ENCODE results near the gene SNRNP70. TPM values are rescaled to one million over a fixed set of nuclear protein-coding genes. Genes with fewer than 3 reads are reported as not detected.
A peak's percentile ranks its signal among the peaks of the same experiment; 100 is the strongest.

The SNRNP70 gene
- total and polyA plus RNA-seq, 2 of the 13 experiments (the other 11 are each of a cell fraction or from before 2014, with no cell fraction given) = 150 to 210 TPM

DNA sequence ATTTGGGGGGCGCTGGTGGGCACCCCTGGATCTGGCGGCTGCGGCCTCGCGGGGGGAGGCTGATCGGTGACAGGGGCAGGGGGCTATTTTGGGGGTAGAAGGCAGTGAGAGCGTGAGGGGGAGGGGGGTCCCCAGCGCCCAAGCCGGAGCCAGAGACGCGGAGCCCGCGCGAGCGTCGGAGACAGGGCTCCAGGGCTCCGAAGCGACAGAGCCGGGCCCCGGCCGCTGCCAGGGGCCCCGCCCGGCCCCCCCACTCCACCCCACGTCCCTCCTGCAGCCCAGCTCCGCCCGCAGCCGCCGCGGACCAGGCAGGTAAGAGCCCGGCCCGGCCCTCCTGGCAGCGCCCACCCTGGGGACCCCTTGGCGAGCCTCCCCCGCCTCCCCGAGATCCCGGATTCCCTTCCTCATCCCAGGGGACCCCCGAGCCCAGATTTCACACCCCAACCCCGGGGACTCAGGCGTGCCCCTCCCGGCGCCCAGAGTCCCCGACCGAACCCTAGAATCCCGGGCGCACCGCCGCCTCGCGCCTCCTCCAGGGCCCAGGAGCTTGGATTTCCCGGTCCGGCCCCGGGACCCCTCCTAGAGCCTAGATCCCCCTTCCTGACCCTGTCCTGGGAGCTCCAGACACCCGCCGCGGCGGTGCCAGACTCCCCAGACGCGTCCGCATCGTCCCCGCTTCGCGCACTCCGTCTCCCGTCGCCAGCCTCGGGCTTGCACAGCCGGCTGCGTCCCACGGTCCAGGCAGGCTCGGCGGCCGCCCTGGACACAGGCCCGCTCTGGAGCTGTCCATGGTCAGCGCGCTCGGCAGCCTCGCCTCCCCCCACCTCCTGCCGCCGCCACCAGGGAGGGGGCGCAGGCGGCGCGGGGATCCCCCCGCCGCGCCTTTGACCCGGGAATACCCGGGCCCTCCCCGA lies 34.4 kb downstream of the SNRNP70 start, which contains the start of gene PPFIA3 (continued):
- peak; percentile 64 for TF ChIP-seq ZSCAN20 (CRISPR knock-in tag; IDR thresholded peaks at IDR 0.05; ENCODE audit: borderline replicate concordance)
- no peak for TF ChIP-seq KDM3A (CRISPR knock-in tag; IDR thresholded peaks at IDR 0.05; ENCODE audit: low read depth)
- peak; percentile 82; the same call in 1 of the 2 replicates for TF ChIP-seq NFKBIZ (CRISPR knock-in tag; IDR thresholded peaks at IDR 0.05)
- peak; percentile 73; the same call in 1 of the 2 replicates for TF ChIP-seq ZNF558 (CRISPR knock-in tag; IDR thresholded peaks at IDR 0.05; ENCODE audit: borderline replicate concordance)
- TF ChIP-seq GABPB1 (CRISPR knock-in tag; IDR thresholded peaks at IDR 0.05) = peak; percentile 67; the same call in 1 of the 2 replicates
- TF ChIP-seq, protein P1, sequence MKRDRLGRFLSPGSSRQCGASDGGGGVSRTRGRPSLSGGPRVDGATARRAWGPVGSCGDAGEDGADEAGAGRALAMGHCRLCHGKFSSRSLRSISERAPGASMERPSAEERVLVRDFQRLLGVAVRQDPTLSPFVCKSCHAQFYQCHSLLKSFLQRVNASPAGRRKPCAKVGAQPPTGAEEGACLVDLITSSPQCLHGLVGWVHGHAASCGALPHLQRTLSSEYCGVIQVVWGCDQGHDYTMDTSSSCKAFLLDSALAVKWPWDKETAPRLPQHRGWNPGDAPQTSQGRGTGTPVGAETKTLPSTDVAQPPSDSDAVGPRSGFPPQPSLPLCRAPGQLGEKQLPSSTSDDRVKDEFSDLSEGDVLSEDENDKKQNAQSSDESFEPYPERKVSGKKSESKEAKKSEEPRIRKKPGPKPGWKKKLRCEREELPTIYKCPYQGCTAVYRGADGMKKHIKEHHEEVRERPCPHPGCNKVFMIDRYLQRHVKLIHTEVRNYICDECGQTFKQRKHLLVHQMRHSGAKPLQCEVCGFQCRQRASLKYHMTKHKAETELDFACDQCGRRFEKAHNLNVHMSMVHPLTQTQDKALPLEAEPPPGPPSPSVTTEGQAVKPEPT (CRISPR knock-in tag; IDR thresholded peaks at IDR 0.05; ENCODE audit: low read depth) = no peak
- TF ChIP-seq ERF (CRISPR knock-in tag; IDR thresholded peaks at IDR 0.05) = peak; percentile 91
- 0 out of 2 replicates have a peak, but pooled peaks have one; percentile 57 for TF ChIP-seq ZNF790 (CRISPR knock-in tag; IDR thresholded peaks at IDR 0.05; ENCODE audit: borderline replicate concordance)
- no peak for TF ChIP-seq PLRG1 (conservative IDR thresholded peaks at IDR 0.05)
- 0 out of 2 replicates have a peak, but pooled peaks have one; percentile 64 for TF ChIP-seq ZNF709 (CRISPR knock-in tag; IDR thresholded peaks at IDR 0.05)
- TF ChIP-seq HNRNPH1 (optimal IDR thresholded peaks at IDR 0.05; ENCODE audit: low read depth, low read length) = no peak
- no peak; the same call in 1 of the 2 replicates for TF ChIP-seq ARHGAP35 (CRISPR knock-in tag; IDR thresholded peaks at IDR 0.05; ENCODE audit: borderline replicate concordance)
- TF ChIP-seq, protein P2, sequence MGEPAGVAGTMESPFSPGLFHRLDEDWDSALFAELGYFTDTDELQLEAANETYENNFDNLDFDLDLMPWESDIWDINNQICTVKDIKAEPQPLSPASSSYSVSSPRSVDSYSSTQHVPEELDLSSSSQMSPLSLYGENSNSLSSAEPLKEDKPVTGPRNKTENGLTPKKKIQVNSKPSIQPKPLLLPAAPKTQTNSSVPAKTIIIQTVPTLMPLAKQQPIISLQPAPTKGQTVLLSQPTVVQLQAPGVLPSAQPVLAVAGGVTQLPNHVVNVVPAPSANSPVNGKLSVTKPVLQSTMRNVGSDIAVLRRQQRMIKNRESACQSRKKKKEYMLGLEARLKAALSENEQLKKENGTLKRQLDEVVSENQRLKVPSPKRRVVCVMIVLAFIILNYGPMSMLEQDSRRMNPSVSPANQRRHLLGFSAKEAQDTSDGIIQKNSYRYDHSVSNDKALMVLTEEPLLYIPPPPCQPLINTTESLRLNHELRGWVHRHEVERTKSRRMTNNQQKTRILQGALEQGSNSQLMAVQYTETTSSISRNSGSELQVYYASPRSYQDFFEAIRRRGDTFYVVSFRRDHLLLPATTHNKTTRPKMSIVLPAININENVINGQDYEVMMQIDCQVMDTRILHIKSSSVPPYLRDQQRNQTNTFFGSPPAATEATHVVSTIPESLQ (CRISPR knock-in tag; conservative IDR thresholded peaks at IDR 0.05) = 0 out of 2 replicates have a peak, but pooled peaks have one; percentile 74
- TF ChIP-seq, protein P3, sequence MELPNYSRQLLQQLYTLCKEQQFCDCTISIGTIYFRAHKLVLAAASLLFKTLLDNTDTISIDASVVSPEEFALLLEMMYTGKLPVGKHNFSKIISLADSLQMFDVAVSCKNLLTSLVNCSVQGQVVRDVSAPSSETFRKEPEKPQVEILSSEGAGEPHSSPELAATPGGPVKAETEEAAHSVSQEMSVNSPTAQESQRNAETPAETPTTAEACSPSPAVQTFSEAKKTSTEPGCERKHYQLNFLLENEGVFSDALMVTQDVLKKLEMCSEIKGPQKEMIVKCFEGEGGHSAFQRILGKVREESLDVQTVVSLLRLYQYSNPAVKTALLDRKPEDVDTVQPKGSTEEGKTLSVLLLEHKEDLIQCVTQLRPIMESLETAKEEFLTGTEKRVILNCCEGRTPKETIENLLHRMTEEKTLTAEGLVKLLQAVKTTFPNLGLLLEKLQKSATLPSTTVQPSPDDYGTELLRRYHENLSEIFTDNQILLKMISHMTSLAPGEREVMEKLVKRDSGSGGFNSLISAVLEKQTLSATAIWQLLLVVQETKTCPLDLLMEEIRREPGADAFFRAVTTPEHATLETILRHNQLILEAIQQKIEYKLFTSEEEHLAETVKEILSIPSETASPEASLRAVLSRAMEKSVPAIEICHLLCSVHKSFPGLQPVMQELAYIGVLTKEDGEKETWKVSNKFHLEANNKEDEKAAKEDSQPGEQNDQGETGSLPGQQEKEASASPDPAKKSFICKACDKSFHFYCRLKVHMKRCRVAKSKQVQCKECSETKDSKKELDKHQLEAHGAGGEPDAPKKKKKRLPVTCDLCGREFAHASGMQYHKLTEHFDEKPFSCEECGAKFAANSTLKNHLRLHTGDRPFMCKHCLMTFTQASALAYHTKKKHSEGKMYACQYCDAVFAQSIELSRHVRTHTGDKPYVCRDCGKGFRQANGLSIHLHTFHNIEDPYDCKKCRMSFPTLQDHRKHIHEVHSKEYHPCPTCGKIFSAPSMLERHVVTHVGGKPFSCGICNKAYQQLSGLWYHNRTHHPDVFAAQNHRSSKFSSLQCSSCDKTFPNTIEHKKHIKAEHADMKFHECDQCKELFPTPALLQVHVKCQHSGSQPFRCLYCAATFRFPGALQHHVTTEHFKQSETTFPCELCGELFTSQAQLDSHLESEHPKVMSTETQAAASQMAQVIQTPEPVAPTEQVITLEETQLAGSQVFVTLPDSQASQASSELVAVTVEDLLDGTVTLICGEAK (IDR thresholded peaks at IDR 0.05) = no peak
- TF ChIP-seq, protein P3 (CRISPR knock-in tag; IDR thresholded peaks at IDR 0.05) = peak; percentile 72
- peak; percentile 67; the same call in 1 of the 2 replicates for TF ChIP-seq SNAPC2 (CRISPR knock-in tag; IDR thresholded peaks at IDR 0.05)
